B cell (primary cell): Measurements from ENCODE around the gene TSNAX. TPM values are rescaled to one million over a fixed set of nuclear protein-coding genes. Genes with fewer than 3 reads are reported as not detected.
A peak's percentile ranks its signal among the peaks of the same experiment; 100 is the strongest.

Experiments used
- ATAC-seq: fragments of 200-7000 bp; cut with Tn5 transposase; one replicate; pipeline ENCODE4 v1.10.0; 2021; ENCODE audit warnings: low read depth, mild to moderate bottlenecking, moderate number of reproducible peaks, moderate library complexity
- CTCF ChIA-PET: fragments of 350-600 bp; sonication (Branson Sonifier 250); formaldehyde crosslinking; loops from one replicate; lab custom pipeline; 2021; ENCODE audit warnings: antibody characterized with exemption, inconsistent platforms; lab: Charles Lee
- POLR2A ChIA-PET: fragments of 350-600 bp; sonication (Branson Sonifier 250); formaldehyde crosslinking; loops from one replicate; lab custom pipeline; 2021; ENCODE audit warnings: antibody characterized with exemption; lab: Charles Lee
- DNase-seq: peaks from one replicate; pipeline ENCODE4 v3.0.0; 2013
- H2AFZ ChIP-seq: 2 replicates; pipeline ENCODE4 v1.6.1; 2012; ENCODE audit warnings: mild to moderate bottlenecking, low read depth, low read length; ENCODE audit not compliant: insufficient read depth, poor library complexity, severe bottlenecking
- H3K27ac ChIP-seq, 2 donors: 1 replicate in 1 of 2; 2 replicates in 1 of 2; pipeline ENCODE4 v1.5.1; 2012 to 2013; ENCODE audit warnings: low read length in 2 of 2, mild to moderate bottlenecking in 2 of 2, moderate library complexity in 1 of 2
- H3K27me3 ChIP-seq, 4 experiments: fragments of 200-600 bp in 1 of 4; sonication (generic) in 1 of 4; replicated peaks in 1 of 4; 1 replicate in 2 of 4; 2 replicates in 2 of 4; pipeline versions ENCODE4 v1.6.1 to v1.7.0; 2013 to 2016; ENCODE audit warnings: low read length in 3 of 4, mild to moderate bottlenecking in 2 of 4, mixed read lengths in 1 of 4, moderate library complexity in 1 of 4; ENCODE audit not compliant: insufficient read depth in 4 of 4, control insufficient read depth in 3 of 4; ENCODE audit errors: control extremely low read depth in 1 of 4
- H3K36me3 ChIP-seq, 2 experiments: replicated peaks in 1 of 2; 1 replicate in 1 of 2; 2 replicates in 1 of 2; pipeline versions ENCODE4 v1.6.1 to v1.7.1; 2013; ENCODE audit warnings: low read length in 1 of 2; ENCODE audit not compliant: insufficient read depth in 2 of 2, control insufficient read depth in 1 of 2; ENCODE audit errors: control extremely low read depth in 1 of 2, extremely low read depth in 1 of 2
- H3K4me1 ChIP-seq, 2 donors: fragments of 200-600 bp in 1 of 2; sonication (generic) in 1 of 2; 1 replicate in 1 of 2; 2 replicates in 1 of 2; pipeline versions ENCODE4 v1.5.1 to v1.6.1; 2013 to 2017; ENCODE audit warnings: low read length in 2 of 2; ENCODE audit not compliant: control insufficient read depth in 2 of 2, insufficient read depth in 2 of 2
- H3K4me2 ChIP-seq: replicated peaks from 2 replicates; pipeline ENCODE3; 2012; ENCODE audit warnings: mild to moderate bottlenecking, low read depth, low read length; ENCODE audit not compliant: poor library complexity, severe bottlenecking
- H3K4me3 ChIP-seq, 5 experiments: fragments of 200-600 bp in 1 of 5; sonication (generic) in 1 of 5; 1 replicate in 3 of 5; 2 replicates in 2 of 5; pipeline versions ENCODE4 v1.5.1 to v1.7.0; 2011 to 2016; ENCODE audit warnings: low read length in 4 of 5, mild to moderate bottlenecking in 4 of 5, low read depth in 2 of 5, control low read depth in 1 of 5, moderate library complexity in 1 of 5; ENCODE audit not compliant: insufficient read depth in 1 of 5; ENCODE audit errors: control extremely low read depth in 1 of 5, extremely low read depth in 1 of 5
- H3K79me2 ChIP-seq: fragments of 200-600 bp; sonication (generic); one replicate; pipeline ENCODE4 v1.6.0; 2016; ENCODE audit warnings: low read length; ENCODE audit not compliant: control insufficient read depth, insufficient read depth
- H3K9ac ChIP-seq: fragments of 200-600 bp; sonication (generic); 2 replicates; pipeline ENCODE4 v1.6.1; 2017; ENCODE audit warnings: mild to moderate bottlenecking, low read length, moderate library complexity
- H3K9me3 ChIP-seq, 3 donors: one replicate each; pipeline versions ENCODE4 v1.6.1 to v1.7.1; 2013; ENCODE audit warnings: low read length in 2 of 3; ENCODE audit not compliant: control insufficient read depth in 2 of 3, insufficient read depth in 1 of 3; ENCODE audit errors: control extremely low read depth in 1 of 3
- H4K20me1 ChIP-seq: 2 replicates; pipeline ENCODE4 v1.6.0; 2012; ENCODE audit warnings: mild to moderate bottlenecking, low read length; ENCODE audit not compliant: insufficient read depth, control insufficient read depth, poor library complexity, severe bottlenecking
- H3K27ac Mint-ChIP-seq: one replicate; pipeline ENCODE4 v1.8.0; 2021; ENCODE audit warnings: mixed read lengths
- H3K27me3 Mint-ChIP-seq: one replicate; pipeline ENCODE4 v1.8.0; 2021; ENCODE audit warnings: mixed read lengths
- H3K4me1 Mint-ChIP-seq: one replicate; pipeline ENCODE4 v1.8.0; 2021; ENCODE audit warnings: mixed read lengths
- H3K4me3 Mint-ChIP-seq: one replicate; pipeline ENCODE4 v1.8.0; 2021; ENCODE audit warnings: mixed read lengths
- H3K9me3 Mint-ChIP-seq: one replicate; pipeline ENCODE4 v1.8.0; 2022; ENCODE audit warnings: mixed read lengths; ENCODE audit not compliant: insufficient read depth
- CTCF ChIP-seq: fragments of 200-600 bp; IDR thresholded peaks from one replicate; pipeline ENCODE4 v1.8.0; 2022; ENCODE audit warnings: antibody characterized with exemption, mild to moderate bottlenecking
- EZH2 ChIP-seq: IDR thresholded peaks from 2 replicates; pipeline ENCODE4 v1.6.1; 2012; ENCODE audit warnings: borderline replicate concordance, low read depth, mild to moderate bottlenecking, moderate library complexity, low read length; ENCODE audit not compliant: insufficient read depth, poor library complexity, severe bottlenecking
- WGBS: methylation state at CpG from one replicate; pipeline ENCODE4 v1.1.5; 2013; ENCODE audit warnings: missing lambda C conversion rate; ENCODE audit not compliant: insufficient coverage; 5-methylcytosine and 5-hydroxymethylcytosine counted together
- intact Hi-C: fragments of 100-400 bp; cut with micrococcal nuclease; formaldehyde crosslinking; loops from one replicate; pipeline ENCODE4 v1.10.0; 2022
- polyA plus RNA-seq: library from polyadenylated mRNA; depleted of rRNA; stranded (reverse); fragments of >200 nt; gene quantifications from 2 replicates; pipeline ENCODE4 v1.2.3, GENCODE V29; 2012
- total RNA-seq, 2 donors: library from RNA; stranded (reverse); fragments of 120-200 nt in 1 of 2; gene quantifications; 1 replicate in 1 of 2; 2 replicates in 1 of 2; pipeline versions ENCODE4 v1.2.3 to v1.2.4, GENCODE V29; 2013 to 2022

TSNAX gene
- total and polyA plus RNA-seq, 2 donors (not counting 1 experiment from before 2014, with no cell fraction given): 9.0 to 41.4 TPM

- Mint-ChIP-seq H3K9me3 (no peaks in the 10 kb centered on the region), H3K27me3 (no peaks in the 10 kb centered on the region), H3K27ac (no peak overlapping the region), H3K4me3 (no peak overlapping the region), H3K4me1 (peaks cover 16% of the 10 kb centered on the region)
- Histone ChIP-seq H3K79me2 (no peaks in the 10 kb centered on the region), H3K4me2 (no peak overlapping the region), H3K4me1 (peaks cover 10 to 12% of the 10 kb centered on the region in 2 donors), H3K27me3 (no peaks in the 10 kb centered on the region), H3K36me3 (no peaks in the 10 kb centered on the region), H4K20me1 (no peaks in the 10 kb centered on the region), H3K4me3 (no peak overlapping the region), H2AFZ (no peak overlapping the region), H3K27ac (no peak overlapping the region), H3K9ac (no peak overlapping the region), H3K9me3 (no peaks in the 10 kb centered on the region)
- DNase-seq (peak; percentile 59), ATAC-seq (peak; percentile 28)
- WGBS: no CpG with 5 or more reads among the region's 12 CpGs
- ChIA-PET CTCF (interaction anchor here (0.6 to 4.0 kb wide), 7 partner anchors 11 to 250 kb away, joined by 3 to 19 read pairs (median 6); no protein-coding TSS in a partner anchor), POLR2A (no interaction called here)
- TF ChIP-seq EZH2: no peak
- TF ChIP-seq CTCF: peak; percentile 57
- intact Hi-C loops: loop anchor here (1.0 kb wide), 1 partner anchor 233 kb away; no protein-coding TSS in a partner anchor
These were observed 62.2 kb downstream of the TSNAX start for GRCh38 chr1:231590453-231591198.

- WGBS: 80% methylated on average over 10 of the region's 11 CpGs
- Mint-ChIP-seq H3K27ac (no peak overlapping the region), H3K9me3 (no peaks in the 10 kb centered on the region), H3K27me3 (no peaks in the 10 kb centered on the region), H3K4me3 (no peak overlapping the region), H3K4me1 (peaks cover 16% of the 10 kb centered on the region)
- Histone ChIP-seq H3K79me2 (no peaks in the 10 kb centered on the region), H3K9me3 (no peaks in the 10 kb centered on the region), H3K4me1 (peaks cover 10 to 12% of the 10 kb centered on the region in 2 donors), H3K27me3 (no peaks in the 10 kb centered on the region), H3K4me3 (no peak overlapping the region), H3K4me2 (no peak overlapping the region), H3K36me3 (no peaks in the 10 kb centered on the region), H3K9ac (no peak overlapping the region), H3K27ac (no peak overlapping the region), H2AFZ (no peak overlapping the region), H4K20me1 (no peaks in the 10 kb centered on the region)
- intact Hi-C loops: no loop called here
- ChIA-PET CTCF (interaction anchor here (0.6 to 4.0 kb wide), 2 partner anchors 11 to 233 kb away, joined by 3 to 18 read pairs; no protein-coding TSS in a partner anchor), POLR2A (no interaction called here)
- TF ChIP-seq EZH2 (no peak), CTCF (no peak)
- ATAC-seq: no peak
- DNase-seq: no peak
These were observed 63.0 kb downstream of the TSNAX start for GRCh38 chr1:231591466-231591865.
